SK-N-SH treated with all-trans-retinoic acid at 6 μM for 48 hours (cell line): Measurements from ENCODE around the gene VAC14.

Experiments
- ATAC-seq: fragments of 200-7000 bp; cut with Tn5 transposase; 3 replicates; pipeline ENCODE4 v1.9.1; 2020; ENCODE audit warnings: mild to moderate bottlenecking, moderate library complexity
- ISL1 ChIP-seq: fragments of 250-450 bp; sonication (Bioruptor Pico); IDR thresholded peaks from 2 replicates; pipeline ENCODE4 v2.1.2; 2022; ENCODE audit warnings: mild to moderate bottlenecking, moderate library complexity
- TCF4 ChIP-seq: fragments of 250-450 bp; sonication (Bioruptor Pico); IDR thresholded peaks from 2 replicates; pipeline ENCODE4 v1.8.0; 2021; ENCODE audit warnings: mild to moderate bottlenecking, moderate library complexity, borderline replicate concordance
- TF ChIP-seq, protein P1 (sequence below): fragments of 250-450 bp; sonication (Bioruptor Pico); IDR thresholded peaks from 2 replicates; pipeline ENCODE4 v1.5.0; 2020; ENCODE audit warnings: mild to moderate bottlenecking, moderate library complexity
- TF ChIP-seq, protein P2 (sequence below): fragments of 250-450 bp; sonication (Bioruptor Pico); IDR thresholded peaks from 2 replicates; pipeline ENCODE4 v1.5.1; 2020; ENCODE audit warnings: low read depth, mild to moderate bottlenecking, moderate library complexity

The VAC14 gene

DNA sequence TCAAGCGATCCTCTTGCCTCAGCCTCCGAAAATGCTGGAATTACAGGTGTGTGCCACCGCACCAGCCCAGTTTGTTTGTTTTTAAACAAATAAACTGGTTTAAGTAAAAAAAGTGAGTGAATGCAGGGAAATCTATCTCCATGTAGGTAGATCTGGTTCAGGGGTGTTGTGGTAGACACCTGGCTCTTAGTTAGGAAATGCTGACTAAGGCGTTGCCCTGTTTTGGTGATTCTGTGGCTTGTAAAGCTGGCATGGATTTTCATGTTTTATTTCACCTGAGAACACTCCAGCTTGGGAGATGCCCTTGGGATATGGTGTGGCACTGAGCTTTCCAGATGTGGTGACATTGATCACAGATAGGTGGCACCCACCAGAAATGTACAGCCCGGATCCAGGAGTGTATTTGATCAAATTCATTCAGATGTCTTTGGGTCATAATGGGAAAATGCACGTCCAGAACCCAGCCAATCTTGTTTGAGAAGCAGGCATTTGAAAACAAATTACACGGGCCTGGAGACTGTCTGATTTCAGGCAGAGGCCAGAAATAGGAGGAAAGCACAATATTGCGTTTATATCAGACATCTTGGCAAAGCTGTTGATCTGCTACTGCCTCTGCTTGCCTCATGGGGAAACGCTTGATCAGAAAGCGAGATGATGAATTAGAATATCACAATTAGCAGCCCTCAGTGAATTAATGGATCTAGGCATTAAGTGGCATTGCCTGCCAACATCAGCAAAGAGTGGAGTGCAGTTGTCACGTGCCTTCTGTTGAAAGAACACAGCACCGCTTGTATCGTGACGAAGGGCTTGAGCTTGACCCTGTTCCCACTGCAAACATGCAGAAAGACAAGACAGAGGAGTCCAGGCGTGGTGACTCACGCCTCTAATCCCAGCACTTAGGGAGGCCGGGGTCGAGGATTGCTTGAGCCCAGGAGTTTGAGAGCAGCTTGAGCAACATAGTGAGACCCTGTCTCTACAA lies 161.9 kb downstream of the VAC14 start:
- TF ChIP-seq, protein P1, sequence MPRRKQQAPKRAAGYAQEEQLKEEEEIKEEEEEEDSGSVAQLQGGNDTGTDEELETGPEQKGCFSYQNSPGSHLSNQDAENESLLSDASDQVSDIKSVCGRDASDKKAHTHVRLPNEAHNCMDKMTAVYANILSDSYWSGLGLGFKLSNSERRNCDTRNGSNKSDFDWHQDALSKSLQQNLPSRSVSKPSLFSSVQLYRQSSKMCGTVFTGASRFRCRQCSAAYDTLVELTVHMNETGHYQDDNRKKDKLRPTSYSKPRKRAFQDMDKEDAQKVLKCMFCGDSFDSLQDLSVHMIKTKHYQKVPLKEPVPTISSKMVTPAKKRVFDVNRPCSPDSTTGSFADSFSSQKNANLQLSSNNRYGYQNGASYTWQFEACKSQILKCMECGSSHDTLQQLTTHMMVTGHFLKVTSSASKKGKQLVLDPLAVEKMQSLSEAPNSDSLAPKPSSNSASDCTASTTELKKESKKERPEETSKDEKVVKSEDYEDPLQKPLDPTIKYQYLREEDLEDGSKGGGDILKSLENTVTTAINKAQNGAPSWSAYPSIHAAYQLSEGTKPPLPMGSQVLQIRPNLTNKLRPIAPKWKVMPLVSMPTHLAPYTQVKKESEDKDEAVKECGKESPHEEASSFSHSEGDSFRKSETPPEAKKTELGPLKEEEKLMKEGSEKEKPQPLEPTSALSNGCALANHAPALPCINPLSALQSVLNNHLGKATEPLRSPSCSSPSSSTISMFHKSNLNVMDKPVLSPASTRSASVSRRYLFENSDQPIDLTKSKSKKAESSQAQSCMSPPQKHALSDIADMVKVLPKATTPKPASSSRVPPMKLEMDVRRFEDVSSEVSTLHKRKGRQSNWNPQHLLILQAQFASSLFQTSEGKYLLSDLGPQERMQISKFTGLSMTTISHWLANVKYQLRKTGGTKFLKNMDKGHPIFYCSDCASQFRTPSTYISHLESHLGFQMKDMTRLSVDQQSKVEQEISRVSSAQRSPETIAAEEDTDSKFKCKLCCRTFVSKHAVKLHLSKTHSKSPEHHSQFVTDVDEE: peak; percentile 69; the same call in 1 of the 2 replicates
- TF ChIP-seq, protein P2, sequence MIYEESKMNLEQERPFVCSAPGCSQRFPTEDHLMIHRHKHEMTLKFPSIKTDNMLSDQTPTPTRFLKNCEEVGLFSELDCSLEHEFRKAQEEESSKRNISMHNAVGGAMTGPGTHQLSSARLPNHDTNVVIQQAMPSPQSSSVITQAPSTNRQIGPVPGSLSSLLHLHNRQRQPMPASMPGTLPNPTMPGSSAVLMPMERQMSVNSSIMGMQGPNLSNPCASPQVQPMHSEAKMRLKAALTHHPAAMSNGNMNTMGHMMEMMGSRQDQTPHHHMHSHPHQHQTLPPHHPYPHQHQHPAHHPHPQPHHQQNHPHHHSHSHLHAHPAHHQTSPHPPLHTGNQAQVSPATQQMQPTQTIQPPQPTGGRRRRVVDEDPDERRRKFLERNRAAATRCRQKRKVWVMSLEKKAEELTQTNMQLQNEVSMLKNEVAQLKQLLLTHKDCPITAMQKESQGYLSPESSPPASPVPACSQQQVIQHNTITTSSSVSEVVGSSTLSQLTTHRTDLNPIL (CRISPR knock-in tag): no peak
- TF ChIP-seq ISL1: peak; percentile 77
- peak; percentile 38; the same call in 1 of the 2 replicates for TF ChIP-seq TCF4 (CRISPR knock-in tag)
- peak; percentile 86 for ATAC-seq
